Panc1 (cell line): ENCODE measurements around the gene SNTG2. TPM values are rescaled to one million over a fixed set of nuclear protein-coding genes. Genes with fewer than 3 reads are reported as not detected.

ENCODE experiments used
- ATAC-seq: fragments of 200-7000 bp; cut with Tn5 transposase; 2 replicates; pipeline ENCODE4 v1.9.1; 2020; ENCODE audit warnings: mild to moderate bottlenecking, moderate library complexity
- BruUV-seq: library from RNA; stranded (reverse); fragments of 400-500 nt; replicated peaks from 2 replicates; lab custom pipeline; 2021; lab: Mats Ljungman, UMichigan
- CTCF ChIA-PET: fragments of 300-600 bp; sonication (Branson Sonifier 250); formaldehyde crosslinking; loops from one replicate; lab custom pipeline; 2022; ENCODE audit warnings: antibody characterized with exemption; lab: Charles Lee
- POLR2A ChIA-PET: fragments of 300-600 bp; sonication (Branson Sonifier 250); formaldehyde crosslinking; loops from one replicate; lab custom pipeline; 2022; ENCODE audit warnings: antibody characterized with exemption; lab: Charles Lee
- DNase-seq: peaks from one replicate; pipeline ENCODE4 v3.0.0-alpha.2; 2010; ENCODE audit warnings: low read depth, low spot score
- H3K27ac ChIP-seq: 2 replicates; pipeline ENCODE4 v1.5.1; 2011; ENCODE audit warnings: mild to moderate bottlenecking, low read length, inconsistent platforms
- H3K27me3 ChIP-seq: fragments of 200-500 bp; sonication (Bioruptor generic); 2 replicates; pipeline ENCODE4 v1.6.0; 2014; ENCODE audit warnings: low read length, inconsistent platforms; ENCODE audit not compliant: control insufficient read depth, insufficient read depth
- H3K36me3 ChIP-seq: fragments of 200-500 bp; sonication (Bioruptor generic); 2 replicates; pipeline ENCODE4 v1.5.1; 2014; ENCODE audit warnings: inconsistent platforms, mild to moderate bottlenecking, low read length, moderate library complexity; ENCODE audit not compliant: control insufficient read depth, insufficient read depth
- H3K4me1 ChIP-seq: 2 replicates; pipeline ENCODE4 v1.5.1; 2011; ENCODE audit warnings: inconsistent platforms, mild to moderate bottlenecking, low read length, moderate library complexity; ENCODE audit not compliant: control insufficient read depth, insufficient read depth
- H3K4me3 ChIP-seq, 2 experiments: 2 replicates each; pipeline ENCODE4 v1.5.1; 2011 to 2012; ENCODE audit warnings: low read depth in 2 of 2, low read length in 2 of 2, mild to moderate bottlenecking in 2 of 2, inconsistent platforms in 1 of 2, moderate library complexity in 1 of 2
- H3K9me3 ChIP-seq: fragments of 200-500 bp; sonication (Bioruptor generic); 2 replicates; pipeline ENCODE4 v1.5.1; 2014; ENCODE audit warnings: low read depth, mild to moderate bottlenecking, inconsistent platforms, low read length, moderate library complexity; ENCODE audit not compliant: control insufficient read depth, insufficient read depth
- CTCF ChIP-seq: fragments of 450-650 bp; IDR thresholded peaks from 2 replicates; pipeline ENCODE4 v1.5.1; 2017; ENCODE audit warnings: mild to moderate bottlenecking
- POLR2AphosphoS5 ChIP-seq: IDR thresholded peaks from 2 replicates; pipeline ENCODE4 v1.6.1; 2012; ENCODE audit warnings: mild to moderate bottlenecking, low read depth, low read length, moderate library complexity
- REST ChIP-seq, 2 experiments: IDR thresholded peaks; 2 replicates each; pipeline ENCODE4 v1.6.1; 2011 to 2012; ENCODE audit warnings: low read depth in 2 of 2, control low read depth in 1 of 2, low read length in 1 of 2, mild to moderate bottlenecking in 1 of 2, moderate library complexity in 1 of 2; ENCODE audit not compliant: insufficient read depth in 1 of 2
- SIN3A ChIP-seq: IDR thresholded peaks from 2 replicates; pipeline ENCODE4 v1.6.1; 2012; ENCODE audit warnings: low read depth, mild to moderate bottlenecking, low read length, moderate library complexity, borderline replicate concordance; ENCODE audit not compliant: insufficient read depth
- TCF7L2 ChIP-seq: IDR thresholded peaks from 2 replicates; pipeline ENCODE4 v1.6.1; 2011; ENCODE audit warnings: mild to moderate bottlenecking, low read depth, low read length, inconsistent platforms
- in situ Hi-C: cut with HindIII; loops from 2 replicates; pipeline ENCODE4 v1.10.0; 2016; ENCODE audit warnings: low sequenced_read_pairs, low pct_unique_long_range_greater_than_20kb
- intact Hi-C: fragments of 100-400 bp; cut with micrococcal nuclease; formaldehyde crosslinking; loops from one replicate; pipeline ENCODE4 v1.10.0; 2022; ENCODE audit not compliant: unreplicated experiment
- total RNA-seq: library from RNA; stranded (reverse); gene quantifications from one replicate; pipeline ENCODE4 v1.2.1, GENCODE V29; 2021; ENCODE audit not compliant: unreplicated experiment

Gene SNTG2
- total RNA-seq, 1 experiment from 2014 or later: not detected

- H3K27ac ChIP-seq: no peak overlapping the region
- H3K4me3 ChIP-seq: no peak overlapping the region
- ChIA-PET POLR2A (no interaction called here), CTCF (no interaction called here)
- no peak for TF ChIP-seq POLR2AphosphoS5
- TF ChIP-seq TCF7L2: no peak
- TF ChIP-seq REST (IDR thresholded peaks at IDR 0.05; ENCODE audit: insufficient read depth in 1 of 2, low read depth in 2 of 2, low read length in 1 of 2): no peak
- ATAC-seq (no peak), DNase-seq (no peak)
- in situ Hi-C loops: no loop called here
- no peaks in the 10 kb centered on the region for H3K4me1 ChIP-seq
- H3K9me3 ChIP-seq: no peaks in the 10 kb centered on the region
- intact Hi-C loops: no loop called here
- no TSS peak for BruUV-seq
- H3K36me3 ChIP-seq: no peaks in the 10 kb centered on the region
- no peaks in the 10 kb centered on the region for H3K27me3 ChIP-seq
Measured at GRCh38 chr2:1115843-1116539, 165.3 kb downstream of the SNTG2 start.

GRCh38 chr2:1117569-1117968 is 166.9 kb downstream of the SNTG2 start:
- Histone ChIP-seq H3K36me3 (no peaks in the 10 kb centered on the region), H3K27ac (no peak overlapping the region), H3K4me1 (no peaks in the 10 kb centered on the region), H3K9me3 (no peaks in the 10 kb centered on the region), H3K4me3 (no peak overlapping the region), H3K27me3 (no peaks in the 10 kb centered on the region)
- DNase-seq: no peak
- no TSS peak for BruUV-seq
- in situ Hi-C loops (no loop called here), intact Hi-C loops (no loop called here)
- POLR2A ChIA-PET: no interaction called here
- CTCF ChIA-PET: no interaction called here
- TF ChIP-seq SIN3A (no peak), REST (IDR thresholded peaks at IDR 0.05; ENCODE audit: insufficient read depth in 1 of 2, low read depth in 2 of 2, low read length in 1 of 2) (no peak), TCF7L2 (no peak), POLR2AphosphoS5 (no peak), CTCF (no peak)
- no peak for ATAC-seq
